ENCODE measurements around the gene ART4. TPM values are rescaled to one million over a fixed set of nuclear protein-coding genes. Genes with fewer than 3 reads are reported as not detected.

Gene ART4
- total RNA-seq, 1 experiment from 2014 or later, result not detected

GRCh38 chr12:14892726-14893505 lies 49.6 kb upstream of the ART4 start (continued):
- no peak for TF ChIP-seq KAT7 (CRISPR knock-in tag; IDR thresholded peaks at IDR 0.05; ENCODE audit: borderline replicate concordance)
- TF ChIP-seq JAZF1 (CRISPR knock-in tag; IDR thresholded peaks at IDR 0.05), result no peak
- TF ChIP-seq, protein P1, sequence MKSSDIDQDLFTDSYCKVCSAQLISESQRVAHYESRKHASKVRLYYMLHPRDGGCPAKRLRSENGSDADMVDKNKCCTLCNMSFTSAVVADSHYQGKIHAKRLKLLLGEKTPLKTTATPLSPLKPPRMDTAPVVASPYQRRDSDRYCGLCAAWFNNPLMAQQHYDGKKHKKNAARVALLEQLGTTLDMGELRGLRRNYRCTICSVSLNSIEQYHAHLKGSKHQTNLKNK (CRISPR knock-in tag; IDR thresholded peaks at IDR 0.05), result no peak
- no peak for TF ChIP-seq E2F1 (CRISPR knock-in tag; IDR thresholded peaks at IDR 0.05)
- no peak for TF ChIP-seq CBFB (CRISPR knock-in tag; IDR thresholded peaks at IDR 0.05; ENCODE audit: low read depth)

GRCh38 chr12:14890701-14891100 lies 47.4 kb upstream of the ART4 start:
- ChIA-PET CTCF (no interaction called here), POLR2A (no interaction called here)
- Mint-ChIP-seq H3K27me3 (ENCODE audit: low read depth) (no peaks in the 10 kb centered on the region), H3K4me3 (no peak overlapping the region), H3K36me3 (no peaks in the 10 kb centered on the region), H3K4me1 (peaks cover 26% of the 10 kb centered on the region), H3K27ac (no peak overlapping the region), H3K9me3 (no peaks in the 10 kb centered on the region)
- ATAC-seq (no peak), DNase-seq (ENCODE audit: low spot score) (no peak)
- TF ChIP-seq E2F1 (CRISPR knock-in tag; IDR thresholded peaks at IDR 0.05), result no peak
- TF ChIP-seq OVOL2 (CRISPR knock-in tag; IDR thresholded peaks at IDR 0.05; ENCODE audit: borderline replicate concordance), result no peak
- no peak for TF ChIP-seq HMGA2 (CRISPR knock-in tag; IDR thresholded peaks at IDR 0.05)
- TF ChIP-seq, protein P2, sequence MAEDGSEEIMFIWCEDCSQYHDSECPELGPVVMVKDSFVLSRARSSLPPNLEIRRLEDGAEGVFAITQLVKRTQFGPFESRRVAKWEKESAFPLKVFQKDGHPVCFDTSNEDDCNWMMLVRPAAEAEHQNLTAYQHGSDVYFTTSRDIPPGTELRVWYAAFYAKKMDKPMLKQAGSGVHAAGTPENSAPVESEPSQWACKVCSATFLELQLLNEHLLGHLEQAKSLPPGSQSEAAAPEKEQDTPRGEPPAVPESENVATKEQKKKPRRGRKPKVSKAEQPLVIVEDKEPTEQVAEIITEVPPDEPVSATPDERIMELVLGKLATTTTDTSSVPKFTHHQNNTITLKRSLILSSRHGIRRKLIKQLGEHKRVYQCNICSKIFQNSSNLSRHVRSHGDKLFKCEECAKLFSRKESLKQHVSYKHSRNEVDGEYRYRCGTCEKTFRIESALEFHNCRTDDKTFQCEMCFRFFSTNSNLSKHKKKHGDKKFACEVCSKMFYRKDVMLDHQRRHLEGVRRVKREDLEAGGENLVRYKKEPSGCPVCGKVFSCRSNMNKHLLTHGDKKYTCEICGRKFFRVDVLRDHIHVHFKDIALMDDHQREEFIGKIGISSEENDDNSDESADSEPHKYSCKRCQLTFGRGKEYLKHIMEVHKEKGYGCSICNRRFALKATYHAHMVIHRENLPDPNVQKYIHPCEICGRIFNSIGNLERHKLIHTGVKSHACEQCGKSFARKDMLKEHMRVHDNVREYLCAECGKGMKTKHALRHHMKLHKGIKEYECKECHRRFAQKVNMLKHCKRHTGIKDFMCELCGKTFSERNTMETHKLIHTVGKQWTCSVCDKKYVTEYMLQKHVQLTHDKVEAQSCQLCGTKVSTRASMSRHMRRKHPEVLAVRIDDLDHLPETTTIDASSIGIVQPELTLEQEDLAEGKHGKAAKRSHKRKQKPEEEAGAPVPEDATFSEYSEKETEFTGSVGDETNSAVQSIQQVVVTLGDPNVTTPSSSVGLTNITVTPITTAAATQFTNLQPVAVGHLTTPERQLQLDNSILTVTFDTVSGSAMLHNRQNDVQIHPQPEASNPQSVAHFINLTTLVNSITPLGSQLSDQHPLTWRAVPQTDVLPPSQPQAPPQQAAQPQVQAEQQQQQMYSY (CRISPR knock-in tag; IDR thresholded peaks at IDR 0.05), result no peak
- no peak for TF ChIP-seq CDX4 (CRISPR knock-in tag; IDR thresholded peaks at IDR 0.05; ENCODE audit: borderline replicate concordance)

DNA sequence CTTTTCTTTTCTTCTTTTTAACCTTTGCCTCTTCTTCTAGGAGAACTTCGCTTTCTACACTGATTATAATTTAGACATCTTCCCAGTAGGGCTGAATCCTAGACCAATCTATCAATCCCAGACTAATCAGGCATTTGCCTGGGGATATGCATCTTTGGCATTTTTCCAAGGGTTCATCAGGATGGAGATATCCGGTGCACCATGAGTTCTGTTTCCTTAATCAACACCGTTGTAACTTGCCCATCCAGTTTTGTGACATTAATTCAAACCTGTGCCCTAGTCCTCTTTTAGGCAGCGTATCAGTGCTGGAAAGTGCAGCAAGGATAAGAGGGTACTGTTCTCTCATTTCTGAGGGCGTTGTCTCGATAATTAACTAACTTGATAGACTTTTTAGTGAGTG lies 42.9 kb upstream of the ART4 start:
- H3K4me1 Mint-ChIP-seq, result peaks cover 13% of the 10 kb centered on the region
- DNase-seq (ENCODE audit: low spot score) (no peak), ATAC-seq (no peak)
- H3K36me3 Mint-ChIP-seq, result no peaks in the 10 kb centered on the region
- no peaks in the 10 kb centered on the region for H3K9me3 Mint-ChIP-seq
- no peak overlapping the region for H3K4me3 Mint-ChIP-seq
- ChIA-PET CTCF (no interaction called here), POLR2A (interaction anchor here (0.6 kb wide), 1 partner anchor 637 kb away, joined by 3 read pairs; no protein-coding TSS in a partner anchor)
- no peaks in the 10 kb centered on the region; the same call in 1 of the 2 replicates for H3K27me3 Mint-ChIP-seq (ENCODE audit: low read depth)
- H3K27ac Mint-ChIP-seq, result no peak overlapping the region
- TF ChIP-seq, protein P1 (CRISPR knock-in tag; IDR thresholded peaks at IDR 0.05), result no peak
- TF ChIP-seq USF2 (CRISPR knock-in tag; IDR thresholded peaks at IDR 0.05) (no peak), ZNF263 (CRISPR knock-in tag; IDR thresholded peaks at IDR 0.05; ENCODE audit: low read depth) (no peak), RELA (CRISPR knock-in tag; IDR thresholded peaks at IDR 0.05; ENCODE audit: borderline replicate concordance) (no peak), ZNF219 (CRISPR knock-in tag; IDR thresholded peaks at IDR 0.05; ENCODE audit: borderline replicate concordance) (no peak), NR3C1 (CRISPR knock-in tag; conservative IDR thresholded peaks at IDR 0.05; ENCODE audit: low read depth) (no peak), ATF1 (CRISPR knock-in tag; IDR thresholded peaks at IDR 0.05) (no peak), TCF7 (CRISPR knock-in tag; IDR thresholded peaks at IDR 0.05; ENCODE audit: low read depth) (no peak), JAZF1 (CRISPR knock-in tag; IDR thresholded peaks at IDR 0.05) (no peak), ZNF396 (CRISPR knock-in tag; IDR thresholded peaks at IDR 0.05; ENCODE audit: borderline replicate concordance) (no peak)
- TF ChIP-seq, protein P3, sequence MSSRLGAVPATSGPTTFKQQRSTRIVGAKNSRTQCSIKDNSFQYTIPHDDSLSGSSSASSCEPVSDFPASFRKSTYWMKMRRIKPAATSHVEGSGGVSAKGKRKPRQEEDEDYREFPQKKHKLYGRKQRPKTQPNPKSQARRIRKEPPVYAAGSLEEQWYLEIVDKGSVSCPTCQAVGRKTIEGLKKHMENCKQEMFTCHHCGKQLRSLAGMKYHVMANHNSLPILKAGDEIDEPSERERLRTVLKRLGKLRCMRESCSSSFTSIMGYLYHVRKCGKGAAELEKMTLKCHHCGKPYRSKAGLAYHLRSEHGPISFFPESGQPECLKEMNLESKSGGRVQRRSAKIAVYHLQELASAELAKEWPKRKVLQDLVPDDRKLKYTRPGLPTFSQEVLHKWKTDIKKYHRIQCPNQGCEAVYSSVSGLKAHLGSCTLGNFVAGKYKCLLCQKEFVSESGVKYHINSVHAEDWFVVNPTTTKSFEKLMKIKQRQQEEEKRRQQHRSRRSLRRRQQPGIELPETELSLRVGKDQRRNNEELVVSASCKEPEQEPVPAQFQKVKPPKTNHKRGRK (CRISPR knock-in tag; IDR thresholded peaks at IDR 0.05; ENCODE audit: borderline replicate concordance), result no peak
- TF ChIP-seq, protein P4, sequence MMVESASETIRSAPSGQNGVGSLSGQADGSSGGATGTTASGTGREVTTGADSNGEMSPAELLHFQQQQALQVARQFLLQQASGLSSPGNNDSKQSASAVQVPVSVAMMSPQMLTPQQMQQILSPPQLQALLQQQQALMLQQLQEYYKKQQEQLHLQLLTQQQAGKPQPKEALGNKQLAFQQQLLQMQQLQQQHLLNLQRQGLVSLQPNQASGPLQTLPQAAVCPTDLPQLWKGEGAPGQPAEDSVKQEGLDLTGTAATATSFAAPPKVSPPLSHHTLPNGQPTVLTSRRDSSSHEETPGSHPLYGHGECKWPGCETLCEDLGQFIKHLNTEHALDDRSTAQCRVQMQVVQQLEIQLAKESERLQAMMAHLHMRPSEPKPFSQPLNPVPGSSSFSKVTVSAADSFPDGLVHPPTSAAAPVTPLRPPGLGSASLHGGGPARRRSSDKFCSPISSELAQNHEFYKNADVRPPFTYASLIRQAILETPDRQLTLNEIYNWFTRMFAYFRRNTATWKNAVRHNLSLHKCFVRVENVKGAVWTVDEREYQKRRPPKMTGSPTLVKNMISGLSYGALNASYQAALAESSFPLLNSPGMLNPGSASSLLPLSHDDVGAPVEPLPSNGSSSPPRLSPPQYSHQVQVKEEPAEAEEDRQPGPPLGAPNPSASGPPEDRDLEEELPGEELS (CRISPR knock-in tag; IDR thresholded peaks at IDR 0.05), result no peak
